WTC11 (cell line): ENCODE measurements around the gene NPTX1. TPM values are rescaled to one million over a fixed set of nuclear protein-coding genes. Genes with fewer than 3 reads are reported as not detected.

Experiments
- ATAC-seq: fragments of 200-7000 bp; cut with Tn5 transposase; 2 replicates; pipeline ENCODE4 v1.10.0; 2021; ENCODE audit warnings: mild to moderate bottlenecking, moderate library complexity
- CTCF ChIA-PET: fragments of 300-600 bp; sonication (Branson Sonifier 250); formaldehyde crosslinking; loops from one replicate; lab custom pipeline; 2021; ENCODE audit warnings: antibody characterized with exemption; lab: Charles Lee
- POLR2A ChIA-PET: fragments of 350-600 bp; sonication (Branson Sonifier 250); formaldehyde crosslinking; loops from one replicate; lab custom pipeline; 2021; ENCODE audit warnings: antibody characterized with exemption; lab: Charles Lee
- DNase-seq: peaks from one replicate; pipeline ENCODE4 v3.0.0; 2021; ENCODE audit warnings: low spot score
- H3K27ac Mint-ChIP-seq: 2 replicates; pipeline ENCODE4 v1.8.0; 2021; ENCODE audit warnings: mixed read lengths
- H3K27me3 Mint-ChIP-seq: 2 replicates; pipeline ENCODE4 v1.8.0; 2021; ENCODE audit warnings: low read depth, mild to moderate bottlenecking, moderate library complexity, mixed read lengths
- H3K36me3 Mint-ChIP-seq: 2 replicates; pipeline ENCODE4 v1.8.0; 2021; ENCODE audit warnings: mixed read lengths
- H3K4me1 Mint-ChIP-seq: 2 replicates; pipeline ENCODE4 v1.8.0; 2022; ENCODE audit warnings: mixed read lengths
- H3K4me3 Mint-ChIP-seq: 2 replicates; pipeline ENCODE4 v1.8.0; 2021; ENCODE audit warnings: mild to moderate bottlenecking, moderate library complexity, mixed read lengths
- H3K9me3 Mint-ChIP-seq: 2 replicates; pipeline ENCODE4 v1.8.0; 2021; ENCODE audit warnings: mixed read lengths
- AR ChIP-seq: fragments of 250-450 bp; sonication (Bioruptor Pico); IDR thresholded peaks from 2 replicates; pipeline ENCODE4 v1.9.0; 2021; ENCODE audit warnings: mild to moderate bottlenecking
- CDX4 ChIP-seq: fragments of 250-450 bp; sonication (Bioruptor Pico); IDR thresholded peaks from 2 replicates; pipeline ENCODE4 v1.9.0; 2021; ENCODE audit warnings: moderate library complexity, mild to moderate bottlenecking, inconsistent platforms, borderline replicate concordance
- ELF4 ChIP-seq: sonication (generic); formaldehyde crosslinking; IDR thresholded peaks from 2 replicates; pipeline ENCODE4 v1.8.1; 2022; ENCODE audit warnings: low read depth, mild to moderate bottlenecking, moderate library complexity, missing genetic modification reagents
- EMX1 ChIP-seq: fragments of 250-450 bp; sonication (Bioruptor Pico); IDR thresholded peaks from 2 replicates; pipeline ENCODE4 v1.8.0; 2021; ENCODE audit warnings: mild to moderate bottlenecking
- FOXK1 ChIP-seq: sonication (generic); formaldehyde crosslinking; IDR thresholded peaks from 2 replicates; pipeline ENCODE4 v1.8.0; 2022; ENCODE audit warnings: mild to moderate bottlenecking, moderate library complexity, missing genetic modification reagents
- FOXP1 ChIP-seq: sonication (generic); formaldehyde crosslinking; IDR thresholded peaks from 2 replicates; pipeline ENCODE4 v1.8.0; 2022; ENCODE audit warnings: missing genetic modification reagents, mild to moderate bottlenecking, moderate library complexity, borderline replicate concordance
- IRF2 ChIP-seq: sonication (generic); formaldehyde crosslinking; IDR thresholded peaks from 2 replicates; pipeline ENCODE4 v1.8.0; 2022; ENCODE audit warnings: low read depth, missing genetic modification reagents, borderline replicate concordance
- JAZF1 ChIP-seq: fragments of 250-450 bp; sonication (Bioruptor Pico); IDR thresholded peaks from 2 replicates; pipeline ENCODE4 v1.9.0; 2021; ENCODE audit warnings: moderate library complexity, mild to moderate bottlenecking, inconsistent platforms
- MAX ChIP-seq: sonication (generic); formaldehyde crosslinking; IDR thresholded peaks from 2 replicates; pipeline ENCODE4 v1.8.0; 2022; ENCODE audit warnings: mild to moderate bottlenecking, missing genetic modification reagents
- NFE2L1 ChIP-seq: sonication (generic); formaldehyde crosslinking; IDR thresholded peaks from 2 replicates; pipeline ENCODE4 v1.8.1; 2023; ENCODE audit warnings: missing genetic modification reagents
- NR1H2 ChIP-seq: sonication (generic); formaldehyde crosslinking; IDR thresholded peaks from 2 replicates; pipeline ENCODE4 v1.9.0; 2021; ENCODE audit warnings: mild to moderate bottlenecking, moderate library complexity, missing genetic modification reagents
- RELA ChIP-seq: sonication (generic); formaldehyde crosslinking; IDR thresholded peaks from 2 replicates; pipeline ENCODE4 v1.8.1; 2022; ENCODE audit warnings: missing genetic modification reagents, mild to moderate bottlenecking, borderline replicate concordance
- RORB ChIP-seq: fragments of 250-450 bp; sonication (Bioruptor Pico); IDR thresholded peaks from 2 replicates; pipeline ENCODE4 v1.9.0; 2021; ENCODE audit warnings: mild to moderate bottlenecking
- STAT6 ChIP-seq: sonication (generic); formaldehyde crosslinking; conservative IDR thresholded peaks from 2 replicates; pipeline ENCODE4 v1.8.1; 2023; ENCODE audit warnings: mild to moderate bottlenecking, low read depth, missing genetic modification reagents, moderate library complexity
- TP53 ChIP-seq: sonication (generic); formaldehyde crosslinking; IDR thresholded peaks from 2 replicates; pipeline ENCODE4 v1.8.1; 2023; ENCODE audit warnings: mild to moderate bottlenecking, missing genetic modification reagents
- ZBTB43 ChIP-seq: sonication (generic); formaldehyde crosslinking; IDR thresholded peaks from 2 replicates; pipeline ENCODE4 v1.8.1; 2023; ENCODE audit warnings: mild to moderate bottlenecking, missing genetic modification reagents
- ZNF317 ChIP-seq: sonication (generic); formaldehyde crosslinking; IDR thresholded peaks from 2 replicates; pipeline ENCODE4 v1.8.1; 2023; ENCODE audit warnings: low read depth, mild to moderate bottlenecking, moderate library complexity, missing genetic modification reagents, borderline replicate concordance
- ZNF396 ChIP-seq: fragments of 250-450 bp; sonication (Bioruptor Pico); IDR thresholded peaks from 2 replicates; pipeline ENCODE4 v1.8.0; 2021; ENCODE audit warnings: mild to moderate bottlenecking, moderate library complexity, borderline replicate concordance
- ZNF423 ChIP-seq: fragments of 250-450 bp; sonication (Bioruptor Pico); IDR thresholded peaks from 2 replicates; pipeline ENCODE4 v2.1.2; 2022; ENCODE audit warnings: mild to moderate bottlenecking, moderate library complexity
- ZNF425 ChIP-seq: fragments of 250-450 bp; sonication (Bioruptor Pico); conservative IDR thresholded peaks from 2 replicates; pipeline ENCODE4 v1.9.0; 2021; ENCODE audit warnings: mild to moderate bottlenecking
- ZSCAN18 ChIP-seq: fragments of 250-450 bp; sonication (Bioruptor Pico); IDR thresholded peaks from 2 replicates; pipeline ENCODE4 v2.1.2; 2022; ENCODE audit warnings: mild to moderate bottlenecking, moderate library complexity
- total RNA-seq: library from RNA; stranded (reverse); gene quantifications from 3 replicates; pipeline ENCODE4 v1.2.3, GENCODE V29; 2021

The NPTX1 gene
- total RNA-seq, 1 experiment from 2014 or later = 15.1 TPM

GRCh38 chr17:80461528-80462160 lies 14.8 kb downstream of the NPTX1 start:
- POLR2A ChIA-PET = interaction anchor here (0.7 kb wide), 1 partner anchor 30 kb away, joined by 3 read pairs; no protein-coding TSS in a partner anchor
- peak; percentile 47 for ATAC-seq
- no peak overlapping the region for H3K27ac Mint-ChIP-seq

GRCh38 chr17:80460429-80460834 lies 16.0 kb downstream of the NPTX1 start:
- Mint-ChIP-seq H3K36me3 (no peaks in the 10 kb centered on the region), H3K4me1 (peaks cover 6% of the 10 kb centered on the region), H3K4me3 (no peak overlapping the region), H3K9me3 (no peaks in the 10 kb centered on the region), H3K27me3 (peaks cover 35% of the 10 kb centered on the region), H3K27ac (no peak overlapping the region)
- CTCF ChIA-PET = no interaction called here
- ATAC-seq (no peak), DNase-seq (no peak)
- POLR2A ChIA-PET = no interaction called here
- no peak for TF ChIP-seq CDX4 (CRISPR knock-in tag)
- no peak for TF ChIP-seq TP53
- no peak for TF ChIP-seq ZSCAN18
- no peak for TF ChIP-seq ELF4 (CRISPR knock-in tag)
- no peak for TF ChIP-seq STAT6 (CRISPR knock-in tag)
- no peak for TF ChIP-seq NFE2L1 (CRISPR knock-in tag)
- TF ChIP-seq FOXP1 (CRISPR knock-in tag) = no peak
- no peak for TF ChIP-seq NR1H2
- no peak for TF ChIP-seq MAX
- no peak for TF ChIP-seq ZNF423 (CRISPR knock-in tag)
- no peak for TF ChIP-seq EMX1 (CRISPR knock-in tag)
- no peak for TF ChIP-seq ZNF425 (CRISPR knock-in tag)
- TF ChIP-seq ZNF396 (CRISPR knock-in tag) = no peak

More at GRCh38 chr17:80461528-80462160, 14.8 kb downstream of the NPTX1 start:
- DNase-seq = no peak
- H3K4me3 Mint-ChIP-seq = no peak overlapping the region
- no peaks in the 10 kb centered on the region for H3K36me3 Mint-ChIP-seq
- CTCF ChIA-PET = interaction anchor here (0.8 kb wide), 1 partner anchor 34 kb away, joined by 3 read pairs; no protein-coding TSS in a partner anchor
- H3K9me3 Mint-ChIP-seq = no peaks in the 10 kb centered on the region
- peaks cover 34% of the 10 kb centered on the region for H3K27me3 Mint-ChIP-seq
- TF ChIP-seq FOXK1 (no peak), RORB (CRISPR knock-in tag) (no peak), AR (CRISPR knock-in tag) (no peak), ZBTB43 (CRISPR knock-in tag) (no peak), JAZF1 (CRISPR knock-in tag) (no peak), FOXP1 (CRISPR knock-in tag) (no peak), TP53 (no peak), IRF2 (no peak), ZNF317 (CRISPR knock-in tag) (no peak), RELA (CRISPR knock-in tag) (no peak)
- H3K4me1 Mint-ChIP-seq = no peaks in the 10 kb centered on the region
